Testis (tissue), 2 donors: ENCODE results near the gene OSCP1.

Experiments
- POLR2A ChIP-seq: fragments of 450-650 bp; IDR thresholded peaks from one replicate; pipeline ENCODE4 v1.6.1; 2017; ENCODE audit warnings: antibody characterized with exemption, mild to moderate bottlenecking, moderate library complexity
- TF ChIP-seq, protein P1 (sequence below), 3 experiments: fragments of 450-650 bp in 2 of 3; fragments of 200-600 bp in 1 of 3; sonication (generic) in 1 of 3; IDR thresholded peaks; one replicate each; pipeline ENCODE4 v1.5.1; 2016 to 2019; ENCODE audit warnings: antibody characterized with exemption in 3 of 3, mild to moderate bottlenecking in 2 of 3, moderate library complexity in 1 of 3

GRCh38 chr1:36392836-36393235 lies 57.4 kb downstream of the OSCP1 start:
- TF ChIP-seq, protein P1, sequence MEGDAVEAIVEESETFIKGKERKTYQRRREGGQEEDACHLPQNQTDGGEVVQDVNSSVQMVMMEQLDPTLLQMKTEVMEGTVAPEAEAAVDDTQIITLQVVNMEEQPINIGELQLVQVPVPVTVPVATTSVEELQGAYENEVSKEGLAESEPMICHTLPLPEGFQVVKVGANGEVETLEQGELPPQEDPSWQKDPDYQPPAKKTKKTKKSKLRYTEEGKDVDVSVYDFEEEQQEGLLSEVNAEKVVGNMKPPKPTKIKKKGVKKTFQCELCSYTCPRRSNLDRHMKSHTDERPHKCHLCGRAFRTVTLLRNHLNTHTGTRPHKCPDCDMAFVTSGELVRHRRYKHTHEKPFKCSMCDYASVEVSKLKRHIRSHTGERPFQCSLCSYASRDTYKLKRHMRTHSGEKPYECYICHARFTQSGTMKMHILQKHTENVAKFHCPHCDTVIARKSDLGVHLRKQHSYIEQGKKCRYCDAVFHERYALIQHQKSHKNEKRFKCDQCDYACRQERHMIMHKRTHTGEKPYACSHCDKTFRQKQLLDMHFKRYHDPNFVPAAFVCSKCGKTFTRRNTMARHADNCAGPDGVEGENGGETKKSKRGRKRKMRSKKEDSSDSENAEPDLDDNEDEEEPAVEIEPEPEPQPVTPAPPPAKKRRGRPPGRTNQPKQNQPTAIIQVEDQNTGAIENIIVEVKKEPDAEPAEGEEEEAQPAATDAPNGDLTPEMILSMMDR (IDR thresholded peaks at IDR 0.05): no peak
- no peak for TF ChIP-seq POLR2A
